SK-N-SH treated with all-trans-retinoic acid at 6 μM for 48 hours (cell line): ENCODE measurements around the gene MMP7.

Experiments
- ATAC-seq: fragments of 200-7000 bp; cut with Tn5 transposase; 3 replicates; pipeline ENCODE4 v1.9.1; 2020; ENCODE audit warnings: mild to moderate bottlenecking, moderate library complexity
- BACH2 ChIP-seq: fragments of 250-450 bp; sonication (Bioruptor Pico); IDR thresholded peaks from 2 replicates; pipeline ENCODE4 v1.9.0; 2021; ENCODE audit warnings: mild to moderate bottlenecking, borderline replicate concordance
- CSDC2 ChIP-seq: fragments of 250-450 bp; sonication (Bioruptor Pico); IDR thresholded peaks from 2 replicates; pipeline ENCODE4 v1.5.0; 2020; ENCODE audit warnings: mild to moderate bottlenecking, moderate library complexity
- CSRNP3 ChIP-seq: fragments of 250-450 bp; sonication (Bioruptor Pico); IDR thresholded peaks from 2 replicates; pipeline ENCODE4 v1.5.1; 2021; ENCODE audit warnings: mild to moderate bottlenecking, moderate library complexity
- ESRRG ChIP-seq: fragments of 250-450 bp; sonication (Bioruptor Pico); IDR thresholded peaks from 2 replicates; pipeline ENCODE4 v1.6.1; 2021; ENCODE audit warnings: mild to moderate bottlenecking
- GLIS3 ChIP-seq: fragments of 250-450 bp; sonication (Bioruptor Pico); IDR thresholded peaks from 2 replicates; pipeline ENCODE4 v1.5.0; 2020; ENCODE audit warnings: mild to moderate bottlenecking, moderate library complexity
- ISL1 ChIP-seq: fragments of 250-450 bp; sonication (Bioruptor Pico); IDR thresholded peaks from 2 replicates; pipeline ENCODE4 v2.1.2; 2022; ENCODE audit warnings: mild to moderate bottlenecking, moderate library complexity
- OSR1 ChIP-seq: fragments of 250-450 bp; sonication (Bioruptor Pico); IDR thresholded peaks from 2 replicates; pipeline ENCODE4 v1.8.0; 2022; ENCODE audit warnings: moderate library complexity, mild to moderate bottlenecking, inconsistent platforms
- PATZ1 ChIP-seq: fragments of 250-450 bp; sonication (Bioruptor Pico); IDR thresholded peaks from 2 replicates; pipeline ENCODE4 v1.8.0; 2020; ENCODE audit warnings: mild to moderate bottlenecking, moderate library complexity, borderline replicate concordance
- POU6F1 ChIP-seq: fragments of 250-450 bp; sonication (Bioruptor Pico); IDR thresholded peaks from 2 replicates; pipeline ENCODE4 v1.8.0; 2021; ENCODE audit warnings: low read depth, mild to moderate bottlenecking, moderate library complexity, borderline replicate concordance
- PPARA ChIP-seq: fragments of 250-450 bp; sonication (Bioruptor Pico); IDR thresholded peaks from 2 replicates; pipeline ENCODE4 v1.5.0; 2020; ENCODE audit warnings: mild to moderate bottlenecking, borderline replicate concordance
- RARB ChIP-seq: fragments of 250-450 bp; sonication (Bioruptor Pico); IDR thresholded peaks from 2 replicates; pipeline ENCODE4 v1.8.0; 2021; ENCODE audit warnings: mild to moderate bottlenecking, moderate library complexity
- SNAI2 ChIP-seq: fragments of 250-450 bp; sonication (Bioruptor Pico); IDR thresholded peaks from 2 replicates; pipeline ENCODE4 v1.5.0; 2020; ENCODE audit warnings: mild to moderate bottlenecking, moderate library complexity
- TOX ChIP-seq: fragments of 250-450 bp; sonication (Bioruptor Pico); IDR thresholded peaks from 2 replicates; pipeline ENCODE4 v1.8.0; 2021; ENCODE audit warnings: mild to moderate bottlenecking, moderate library complexity, borderline replicate concordance
- TSHZ2 ChIP-seq: fragments of 250-450 bp; sonication (Bioruptor Pico); IDR thresholded peaks from 2 replicates; pipeline ENCODE4 v1.5.0; 2020; ENCODE audit warnings: mild to moderate bottlenecking, moderate library complexity
- ZC3H10 ChIP-seq: fragments of 250-450 bp; sonication (Bioruptor Pico); IDR thresholded peaks from 2 replicates; pipeline ENCODE4 v1.5.1; 2021; ENCODE audit warnings: mild to moderate bottlenecking, moderate library complexity
- ZFP30 ChIP-seq: fragments of 450-650 bp; formaldehyde crosslinking; IDR thresholded peaks from 2 replicates; pipeline ENCODE4 v1.5.0; 2022; ENCODE audit warnings: mild to moderate bottlenecking, moderate library complexity
- ZNF565 ChIP-seq: fragments of 450-650 bp; formaldehyde crosslinking; conservative IDR thresholded peaks from 2 replicates; pipeline ENCODE4 v1.5.0; 2020; ENCODE audit warnings: low read depth, mild to moderate bottlenecking, moderate library complexity
- ZNF8 ChIP-seq: fragments of 450-650 bp; formaldehyde crosslinking; IDR thresholded peaks from 2 replicates; pipeline ENCODE4 v1.5.0; 2020; ENCODE audit warnings: mild to moderate bottlenecking, moderate library complexity
- TF ChIP-seq, protein P1 (sequence below): fragments of 250-450 bp; sonication (Bioruptor Pico); IDR thresholded peaks from 2 replicates; pipeline ENCODE4 v1.5.1; 2020; ENCODE audit warnings: low read depth, mild to moderate bottlenecking, moderate library complexity

The MMP7 gene

GRCh38 chr11:102487214-102487613, 43.3 kb downstream of the MMP7 start:
- no peak for ATAC-seq
- TF ChIP-seq ZC3H10 (CRISPR knock-in tag) (no peak), CSRNP3 (CRISPR knock-in tag) (no peak), PATZ1 (CRISPR knock-in tag) (no peak), ISL1 (CRISPR knock-in tag) (no peak), ESRRG (CRISPR knock-in tag) (no peak), SNAI2 (CRISPR knock-in tag) (no peak)
- TF ChIP-seq, protein P1, sequence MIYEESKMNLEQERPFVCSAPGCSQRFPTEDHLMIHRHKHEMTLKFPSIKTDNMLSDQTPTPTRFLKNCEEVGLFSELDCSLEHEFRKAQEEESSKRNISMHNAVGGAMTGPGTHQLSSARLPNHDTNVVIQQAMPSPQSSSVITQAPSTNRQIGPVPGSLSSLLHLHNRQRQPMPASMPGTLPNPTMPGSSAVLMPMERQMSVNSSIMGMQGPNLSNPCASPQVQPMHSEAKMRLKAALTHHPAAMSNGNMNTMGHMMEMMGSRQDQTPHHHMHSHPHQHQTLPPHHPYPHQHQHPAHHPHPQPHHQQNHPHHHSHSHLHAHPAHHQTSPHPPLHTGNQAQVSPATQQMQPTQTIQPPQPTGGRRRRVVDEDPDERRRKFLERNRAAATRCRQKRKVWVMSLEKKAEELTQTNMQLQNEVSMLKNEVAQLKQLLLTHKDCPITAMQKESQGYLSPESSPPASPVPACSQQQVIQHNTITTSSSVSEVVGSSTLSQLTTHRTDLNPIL (CRISPR knock-in tag) = no peak

DNA sequence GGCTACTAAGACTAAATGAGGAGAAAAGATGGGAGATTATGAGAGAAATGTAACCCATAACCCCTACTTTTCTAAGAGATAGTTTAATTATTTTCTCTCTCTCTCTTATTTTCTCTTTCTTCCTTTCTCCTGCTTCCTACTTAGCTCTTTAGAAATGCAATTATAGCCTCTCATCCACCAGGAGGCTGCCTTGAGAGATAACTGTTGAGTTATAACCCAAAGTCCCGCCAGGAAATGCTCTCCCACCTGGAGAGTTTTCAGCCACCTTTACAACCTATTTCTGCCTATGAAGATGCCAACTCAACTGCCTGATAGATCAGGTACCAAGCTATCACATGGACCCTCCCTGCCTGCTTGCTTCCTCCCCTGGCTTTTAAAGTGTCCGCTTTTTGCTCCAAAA, 44.0 kb downstream of the MMP7 start:
- no peak for ATAC-seq
- TF ChIP-seq POU6F1 (CRISPR knock-in tag) (no peak), GLIS3 (CRISPR knock-in tag) (no peak), CSDC2 (CRISPR knock-in tag) (no peak), BACH2 (no peak), ZNF565 (CRISPR knock-in tag) (no peak), ZFP30 (CRISPR knock-in tag) (no peak), TOX (CRISPR knock-in tag) (no peak), OSR1 (CRISPR knock-in tag) (no peak), PATZ1 (CRISPR knock-in tag) (no peak), RARB (CRISPR knock-in tag) (no peak), ZNF8 (CRISPR knock-in tag) (no peak)

GRCh38 chr11:102485095-102485722, 45.3 kb downstream of the MMP7 start:
- TF ChIP-seq PATZ1 (CRISPR knock-in tag) (no peak), BACH2 (no peak), ZFP30 (CRISPR knock-in tag) (no peak), ZNF8 (CRISPR knock-in tag) (no peak), PPARA (CRISPR knock-in tag) (no peak), ZC3H10 (CRISPR knock-in tag) (no peak), ZNF565 (CRISPR knock-in tag) (no peak), RARB (CRISPR knock-in tag) (no peak), ESRRG (CRISPR knock-in tag) (no peak), CSDC2 (CRISPR knock-in tag) (no peak), POU6F1 (CRISPR knock-in tag) (no peak), OSR1 (CRISPR knock-in tag) (no peak), TOX (CRISPR knock-in tag) (no peak), ISL1 (CRISPR knock-in tag) (no peak), TSHZ2 (no peak), SNAI2 (CRISPR knock-in tag) (no peak)
- TF ChIP-seq, protein P1 (CRISPR knock-in tag) = no peak
- ATAC-seq = no peak
